ENCODE measurements around the gene NELL2. TPM values are rescaled to one million over a fixed set of nuclear protein-coding genes. Genes with fewer than 3 reads are reported as not detected.

NELL2 gene
- total RNA-seq, 1 donor from 2014 or later = 24.0 TPM

DNA sequence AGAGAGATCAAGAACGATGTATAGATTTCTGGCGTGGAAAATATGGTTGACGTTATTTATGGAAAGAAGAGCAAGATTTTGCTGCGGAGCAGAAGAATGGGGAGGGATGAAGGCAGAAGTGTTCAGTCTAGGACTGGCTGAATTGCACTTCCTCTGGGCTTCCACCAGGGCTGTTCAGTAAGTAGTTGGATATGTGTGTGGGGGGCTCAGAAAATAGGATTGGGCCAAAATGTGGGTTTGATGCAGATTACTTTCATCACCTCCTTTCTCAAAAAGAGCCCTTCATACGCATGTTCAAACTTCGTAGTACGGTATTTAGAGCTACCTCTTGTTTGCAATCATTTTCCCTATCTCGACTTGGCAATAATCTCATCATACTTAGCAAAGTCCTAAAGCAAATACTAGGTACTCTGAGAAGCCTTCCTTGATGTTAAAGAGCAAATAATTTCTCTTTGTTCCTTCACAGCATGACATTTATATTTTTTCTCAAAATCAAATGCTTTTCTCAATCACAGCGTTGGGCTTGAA is 349.4 kb downstream of the NELL2 start:
- DNase-seq = no peak

GRCh38 chr12:44525806-44526654 is 350.1 kb downstream of the NELL2 start:
- DNase-seq = no peak

DNA sequence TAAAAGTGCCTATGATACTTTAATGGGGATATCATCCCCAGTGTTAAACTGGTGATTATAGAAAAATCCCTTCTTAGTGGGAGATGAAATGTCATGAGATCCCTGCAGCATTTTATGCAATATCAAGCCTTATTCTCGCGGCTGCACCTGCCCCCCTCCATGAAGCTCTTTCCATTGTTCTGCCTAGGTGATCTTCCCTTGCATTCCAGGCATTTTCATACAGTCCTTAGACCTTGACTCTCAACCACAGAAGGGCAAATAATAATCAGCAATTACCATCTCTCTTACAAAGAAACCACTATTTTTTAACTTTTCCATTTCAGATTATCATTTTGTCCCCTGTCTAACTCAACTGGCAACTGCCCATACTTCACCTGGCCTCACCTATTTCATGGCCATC is 352.3 kb downstream of the NELL2 start:
- DNase-seq = no peak

GRCh38 chr12:44521702-44522101 is 354.4 kb downstream of the NELL2 start:
- DNase-seq = no peak

GRCh38 chr12:44519931-44520330 is 356.2 kb downstream of the NELL2 start:
- no peak for DNase-seq

DNA sequence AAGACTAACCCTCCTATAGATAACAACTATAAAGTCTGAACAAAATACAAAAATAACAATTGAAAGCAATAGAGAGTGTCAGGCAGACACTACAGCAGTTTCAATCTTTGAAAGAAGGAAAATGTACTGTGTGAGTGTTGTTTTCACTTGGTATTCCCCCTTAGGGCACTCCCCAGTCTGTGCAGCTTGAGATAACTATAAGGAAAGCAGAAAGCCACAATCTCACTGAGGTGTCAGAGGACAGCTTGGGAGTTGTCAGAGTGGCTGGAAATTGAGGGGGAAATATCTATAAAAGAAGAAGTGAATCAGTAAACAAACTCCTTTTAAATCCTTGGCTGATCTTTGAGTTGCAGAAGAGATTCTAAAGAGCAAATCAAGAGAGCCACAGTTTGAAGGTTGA is 364.8 kb downstream of the NELL2 start:
- DNase-seq = no peak

DNA sequence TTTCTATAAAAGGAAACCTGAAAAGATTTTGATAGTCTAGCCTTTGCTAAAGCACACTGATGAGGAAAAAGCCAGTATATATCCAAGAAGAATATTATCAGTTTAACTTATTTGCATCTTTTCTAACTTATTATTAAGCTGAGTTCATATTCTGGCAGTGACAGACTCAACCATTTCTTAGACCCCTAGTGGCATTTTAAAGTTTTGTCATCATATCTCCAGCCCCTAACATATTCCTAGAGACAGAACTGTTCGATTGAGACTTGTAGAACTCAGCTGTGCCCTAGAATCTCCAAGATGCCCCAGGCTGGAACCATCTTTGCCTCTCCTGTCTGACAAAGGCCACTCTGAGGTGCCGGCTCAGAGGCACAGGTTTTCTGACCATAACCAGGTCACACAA is 365.6 kb downstream of the NELL2 start:
- no peak for DNase-seq

DNA sequence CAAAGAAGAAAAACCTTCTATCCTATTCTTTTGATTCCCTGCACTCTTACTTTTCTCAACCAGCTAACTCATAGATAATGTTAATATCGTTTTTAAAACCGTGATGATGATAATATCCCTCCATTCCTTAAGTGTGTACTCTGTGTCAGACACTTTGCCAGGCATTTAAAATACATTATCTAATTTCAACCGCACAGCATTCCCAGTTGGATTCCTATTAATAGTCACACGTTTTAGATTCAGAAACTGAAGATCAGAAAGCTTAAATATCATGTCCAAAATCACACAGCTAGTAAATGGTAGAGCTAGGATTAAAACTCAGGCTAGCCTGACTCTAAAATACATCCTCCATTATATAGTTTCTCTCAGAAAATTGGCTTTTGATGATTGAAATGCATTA is 366.0 kb downstream of the NELL2 start:
- no peak for DNase-seq

DNA sequence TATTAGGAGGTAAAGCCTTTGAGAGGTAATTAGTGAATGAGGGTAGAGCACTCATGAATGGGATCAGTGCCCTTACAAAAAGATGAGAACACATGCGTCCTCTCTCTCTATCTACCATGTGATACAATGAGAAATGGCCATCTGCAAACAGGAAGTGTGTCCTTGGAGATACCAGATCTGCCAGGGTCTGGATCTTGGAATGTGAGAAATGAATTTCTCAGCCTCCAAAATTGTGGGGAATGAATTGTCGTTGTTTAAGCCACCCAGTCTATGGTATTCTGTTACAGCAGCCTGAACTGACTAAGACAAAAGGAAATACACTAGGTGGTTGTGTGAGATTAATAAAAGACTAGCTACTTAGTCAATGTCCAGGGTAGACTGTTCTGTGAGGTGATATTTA is 366.6 kb downstream of the NELL2 start:
- DNase-seq = peak; percentile 10

- DNase-seq = no peak
These were observed 368.7 kb downstream of the NELL2 start for GRCh38 chr12:44507461-44507860.

DNA sequence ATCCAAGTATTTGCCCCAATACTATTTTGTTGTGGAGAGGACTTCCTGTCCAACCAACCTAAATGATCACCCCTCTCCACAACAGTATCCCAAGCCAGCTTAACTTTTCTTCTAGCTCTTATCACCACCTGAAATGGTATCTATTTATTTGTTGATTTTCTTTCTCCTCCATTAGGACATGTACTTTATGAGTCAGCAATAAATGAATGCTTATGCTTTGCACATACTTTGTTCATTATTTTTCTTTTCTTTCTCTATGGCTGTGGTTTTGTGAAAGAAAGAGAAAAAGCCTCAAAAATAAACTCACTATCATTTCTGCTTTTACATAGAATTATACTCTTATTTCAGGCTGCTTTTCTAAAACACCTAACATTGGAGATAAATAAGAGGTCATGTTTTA is 371.3 kb downstream of the NELL2 start:
- no peak for DNase-seq

DNA sequence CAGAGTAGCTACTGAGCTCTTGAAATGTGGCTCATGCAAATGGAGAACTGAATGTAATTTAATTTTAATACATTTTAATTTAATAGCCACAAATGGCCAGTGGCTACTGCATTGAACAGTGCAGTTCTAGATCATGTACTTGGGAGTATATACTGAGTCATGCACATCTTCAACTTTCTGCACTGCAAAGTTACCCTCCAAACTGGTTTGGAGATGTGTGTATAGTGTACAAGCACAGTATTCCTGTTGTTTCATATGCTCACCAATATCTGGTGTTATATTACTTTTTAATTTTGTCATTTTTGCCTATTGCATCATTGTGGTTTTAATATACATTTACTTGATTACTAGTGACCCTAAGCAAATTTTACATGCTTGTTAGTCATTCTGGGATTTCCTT is 372.8 kb downstream of the NELL2 start:
- no peak for DNase-seq

DNA sequence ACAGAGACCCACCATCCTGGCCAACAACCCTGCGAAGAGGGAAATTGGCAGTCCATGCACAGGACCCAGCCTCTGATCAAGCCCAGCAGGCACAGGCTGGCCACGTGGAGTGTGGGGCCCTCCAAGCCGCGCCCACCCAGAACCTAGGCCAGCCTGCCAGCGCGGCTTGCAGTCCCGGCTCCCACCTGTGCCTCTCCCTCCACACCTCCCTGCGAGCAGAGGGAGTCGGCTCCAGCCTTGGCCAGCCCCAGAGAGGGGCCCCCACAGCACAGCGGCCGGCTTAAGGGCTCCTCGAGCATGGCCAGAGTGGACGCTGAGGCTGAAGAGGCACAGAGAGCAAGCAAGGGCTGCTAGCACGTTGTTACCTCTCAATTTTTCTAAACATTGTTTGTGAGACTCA is 373.4 kb downstream of the NELL2 start:
- DNase-seq = no peak

- no peak for DNase-seq
These were observed 375.7 kb downstream of the NELL2 start for GRCh38 chr12:44500423-44500822.

DNA sequence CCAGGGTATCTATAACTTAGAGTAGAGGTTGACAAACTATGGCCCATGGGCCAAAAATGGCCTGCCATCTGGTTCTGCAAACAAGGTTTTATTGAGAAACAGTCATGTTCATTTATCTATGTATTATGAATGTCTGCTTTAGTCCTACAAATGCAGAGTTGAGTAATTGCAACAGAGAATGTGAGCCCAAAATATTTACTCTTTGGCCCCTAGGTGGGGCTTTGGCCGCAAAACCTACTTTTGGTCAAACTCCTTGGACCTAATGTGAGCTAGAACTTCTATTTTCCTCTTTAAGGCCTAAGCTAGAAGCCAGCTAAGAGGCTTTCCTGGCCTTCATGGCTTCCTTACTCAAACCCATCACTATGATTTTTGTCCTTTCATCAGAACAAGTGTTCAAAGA is 379.1 kb downstream of the NELL2 start:
- DNase-seq = no peak

DNA sequence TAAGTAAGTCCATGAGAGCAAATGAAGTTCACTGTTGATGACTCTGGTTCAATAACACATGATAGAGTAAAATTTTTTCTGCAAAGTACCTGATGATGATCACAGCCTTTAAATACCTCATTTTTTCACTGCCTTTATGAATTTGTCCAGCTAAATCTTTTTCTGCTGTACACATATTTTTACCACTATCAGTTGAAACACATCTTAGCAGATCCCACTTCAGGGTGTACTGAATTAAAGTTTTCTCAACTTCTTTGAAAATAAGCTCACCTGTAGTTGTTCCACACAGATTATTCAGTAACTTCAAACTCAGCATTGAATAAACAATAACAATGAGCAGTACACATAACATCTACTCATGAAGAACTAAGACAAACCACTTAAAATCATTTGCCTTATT is 385.9 kb downstream of the NELL2 start:
- DNase-seq = no peak

- no peak for DNase-seq
These were observed 387.9 kb downstream of the NELL2 start for GRCh38 chr12:44488180-44488579.

DNA sequence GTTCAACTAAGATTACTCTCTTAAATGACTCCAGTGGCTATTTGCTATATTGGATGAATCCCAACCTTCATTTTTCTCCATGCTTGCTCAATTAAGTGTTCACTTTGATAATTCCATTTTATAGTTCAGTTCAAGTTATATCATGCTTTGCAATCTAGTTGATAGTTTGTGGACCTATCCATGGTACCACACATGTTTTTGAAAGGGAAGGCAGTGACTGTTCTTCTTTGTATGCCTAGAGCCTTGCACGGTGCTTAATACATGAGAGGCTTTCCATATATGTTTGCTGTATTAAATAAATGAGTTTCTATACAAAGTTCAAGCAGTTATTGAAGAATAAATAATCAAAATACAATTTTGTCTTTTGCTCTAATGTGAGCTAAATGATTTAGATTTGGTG is 391.3 kb downstream of the NELL2 start:
- no peak for DNase-seq

GRCh38 chr12:44477331-44477980 is 398.7 kb downstream of the NELL2 start:
- no peak for DNase-seq

DNA sequence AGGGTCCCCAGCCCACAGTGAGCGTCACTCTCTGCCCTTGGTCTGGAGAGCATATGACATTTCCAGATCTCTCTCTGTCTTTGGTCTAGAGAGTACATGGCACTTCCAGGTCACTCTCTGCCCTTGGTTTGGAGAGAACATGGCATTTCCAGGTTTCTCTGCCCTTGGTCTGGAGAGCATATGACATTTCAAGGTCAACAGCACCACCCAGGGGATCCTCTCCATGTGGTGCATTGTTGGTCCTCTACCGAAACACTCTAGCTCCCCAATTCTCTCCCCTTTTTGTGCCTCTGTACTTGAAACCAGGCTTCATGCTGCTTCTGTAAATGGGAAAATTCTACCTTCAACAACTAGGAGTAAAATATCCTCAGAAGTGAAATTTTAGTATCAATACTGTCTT is 399.4 kb downstream of the NELL2 start:
- no peak for DNase-seq

DNA sequence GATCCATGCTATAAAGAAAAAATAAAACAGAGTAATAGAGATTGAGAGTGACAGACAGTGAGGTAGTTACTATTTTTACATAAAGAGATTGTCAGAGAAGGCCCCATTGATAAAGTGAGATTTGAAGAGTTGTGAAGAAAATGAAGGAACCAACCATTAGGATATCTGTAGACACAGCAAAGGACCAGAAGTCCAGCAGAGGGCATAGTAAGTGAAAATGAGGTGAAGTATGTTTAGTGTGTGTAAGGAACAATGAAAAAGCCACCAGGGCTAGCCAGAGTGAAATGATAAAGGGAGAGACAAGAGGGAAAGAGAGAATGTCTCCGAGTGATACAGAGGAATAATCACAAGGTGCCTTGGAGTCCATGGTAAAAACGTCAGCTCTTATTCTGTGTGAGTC is 411.0 kb downstream of the NELL2 start:
- DNase-seq = no peak

DNA sequence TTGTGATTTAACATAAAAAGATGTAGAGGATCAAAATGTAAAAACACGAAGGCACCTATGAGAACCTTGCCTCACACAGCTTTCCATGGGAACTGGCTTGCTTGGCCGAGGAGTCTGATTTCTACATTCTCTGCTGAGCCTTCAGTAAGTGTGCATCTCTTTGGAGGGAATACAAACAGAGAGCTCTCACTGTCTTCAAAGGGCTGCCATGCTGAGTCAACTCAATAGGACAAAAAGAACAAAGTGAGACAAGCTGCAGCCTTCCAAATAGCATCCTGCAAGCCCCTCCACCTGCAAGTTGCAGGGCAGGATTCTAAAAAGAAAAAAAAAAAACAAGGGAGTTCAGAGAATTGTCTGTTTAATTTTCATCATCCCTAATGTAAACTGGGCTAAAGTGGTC is 411.9 kb downstream of the NELL2 start:
- DNase-seq = no peak

- DNase-seq = no peak
These were observed 413.4 kb downstream of the NELL2 start for GRCh38 chr12:44462729-44463128.

- DNase-seq = no peak
These were observed 415.9 kb downstream of the NELL2 start for GRCh38 chr12:44460261-44460660.

All from tongue (tissue), 2 donors.